ENCODE measurements around the gene CNPY4. TPM values are rescaled to one million over a fixed set of nuclear protein-coding genes. Genes with fewer than 3 reads are reported as not detected.
A peak's percentile ranks its signal among the peaks of the same experiment; 100 is the strongest.

Gene CNPY4, protein sequence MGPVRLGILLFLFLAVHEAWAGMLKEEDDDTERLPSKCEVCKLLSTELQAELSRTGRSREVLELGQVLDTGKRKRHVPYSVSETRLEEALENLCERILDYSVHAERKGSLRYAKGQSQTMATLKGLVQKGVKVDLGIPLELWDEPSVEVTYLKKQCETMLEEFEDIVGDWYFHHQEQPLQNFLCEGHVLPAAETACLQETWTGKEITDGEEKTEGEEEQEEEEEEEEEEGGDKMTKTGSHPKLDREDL
- 1 to 10 TPM in 1 of 2 donors, under 1 TPM in 1; 0.99 to 2.3 TPM for total RNA-seq

DNA sequence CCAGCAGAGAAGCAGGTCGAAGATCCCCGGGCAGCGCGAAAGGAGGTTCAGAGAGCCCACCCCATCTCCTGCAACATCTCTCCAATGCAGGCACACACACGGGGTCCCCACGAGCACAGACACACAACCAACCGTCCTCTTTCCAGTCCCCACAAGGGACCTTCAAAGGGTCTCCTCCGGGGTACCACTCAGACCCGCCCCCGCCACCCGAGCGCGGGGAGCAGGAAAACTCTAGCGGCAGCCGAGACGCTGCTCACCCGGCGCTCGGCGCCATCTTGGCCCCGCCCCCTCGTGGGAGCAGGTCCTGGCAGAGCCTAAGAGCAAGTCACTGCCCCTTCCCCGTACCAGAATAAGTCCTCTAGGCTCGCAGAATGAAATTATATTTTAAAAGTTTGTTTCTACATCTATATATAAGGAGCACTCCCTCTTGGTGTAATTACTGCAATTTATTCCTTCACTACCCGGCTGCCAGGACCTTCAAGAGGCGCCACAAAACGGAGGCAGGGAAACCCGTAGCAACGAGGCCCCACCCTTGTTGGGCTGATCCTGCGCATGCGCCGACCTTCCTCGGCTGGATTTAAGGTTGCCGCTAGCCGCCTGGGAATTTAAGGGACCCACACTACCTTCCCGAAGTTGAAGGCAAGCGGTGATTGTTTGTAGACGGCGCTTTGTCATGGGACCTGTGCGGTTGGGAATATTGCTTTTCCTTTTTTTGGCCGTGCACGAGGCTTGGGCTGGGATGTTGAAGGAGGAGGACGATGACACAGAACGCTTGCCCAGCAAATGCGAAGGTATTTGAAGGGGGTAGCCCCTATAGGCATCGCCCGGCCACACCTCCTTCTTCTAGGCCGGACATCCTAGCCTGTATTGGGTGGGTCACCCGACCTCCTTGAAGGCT lies at the start of gene CNPY4, which contains the start of gene TAF6:
TSS of gene CNPY4 (plus strand) at position 563 of the 898 bp plus-strand sequence. CDS start at position 674, 111 bp downstream.
TSS of gene TAF6 (minus strand) at position 287 of the 898 bp plus-strand sequence. CDS start 5,149 bp downstream, outside the sequence.
- Histone ChIP-seq H3K4me1 (peaks cover 19% of the 10 kb centered on the region), H3K27me3 (no peaks in the 10 kb centered on the region), H3K9me3 (no peaks in the 10 kb centered on the region), H3K27ac (peak within 1 kb of the TSS; percentile 79 to 92 (median 87)), H3K4me3 (peak within 1 kb of the TSS; percentile 65 to 73), H3K36me3 (replicated peaks in 1 of 2; ENCODE audit: insufficient read depth in 1 of 2, low read depth in 2 of 2) (no peaks in the 10 kb centered on the region)
- ATAC-seq (peak; percentile 97), DNase-seq (peak; percentile 95 to 97 (median 96))
- TF ChIP-seq, protein P1, sequence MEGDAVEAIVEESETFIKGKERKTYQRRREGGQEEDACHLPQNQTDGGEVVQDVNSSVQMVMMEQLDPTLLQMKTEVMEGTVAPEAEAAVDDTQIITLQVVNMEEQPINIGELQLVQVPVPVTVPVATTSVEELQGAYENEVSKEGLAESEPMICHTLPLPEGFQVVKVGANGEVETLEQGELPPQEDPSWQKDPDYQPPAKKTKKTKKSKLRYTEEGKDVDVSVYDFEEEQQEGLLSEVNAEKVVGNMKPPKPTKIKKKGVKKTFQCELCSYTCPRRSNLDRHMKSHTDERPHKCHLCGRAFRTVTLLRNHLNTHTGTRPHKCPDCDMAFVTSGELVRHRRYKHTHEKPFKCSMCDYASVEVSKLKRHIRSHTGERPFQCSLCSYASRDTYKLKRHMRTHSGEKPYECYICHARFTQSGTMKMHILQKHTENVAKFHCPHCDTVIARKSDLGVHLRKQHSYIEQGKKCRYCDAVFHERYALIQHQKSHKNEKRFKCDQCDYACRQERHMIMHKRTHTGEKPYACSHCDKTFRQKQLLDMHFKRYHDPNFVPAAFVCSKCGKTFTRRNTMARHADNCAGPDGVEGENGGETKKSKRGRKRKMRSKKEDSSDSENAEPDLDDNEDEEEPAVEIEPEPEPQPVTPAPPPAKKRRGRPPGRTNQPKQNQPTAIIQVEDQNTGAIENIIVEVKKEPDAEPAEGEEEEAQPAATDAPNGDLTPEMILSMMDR (IDR thresholded peaks at IDR 0.05), result peak in 2 of 7 experiments; percentile 7 to 12
- peak in 2 of 3 donors; percentile 80 to 81 for TF ChIP-seq POLR2A (IDR thresholded peaks at IDR 0.05)
- intact Hi-C loops (cut with DNase I), result no loop called here
- 0 to 1% methylated on average over 27 to 49 of the region's 49 CpGs for WGBS, 2 donors

DNA sequence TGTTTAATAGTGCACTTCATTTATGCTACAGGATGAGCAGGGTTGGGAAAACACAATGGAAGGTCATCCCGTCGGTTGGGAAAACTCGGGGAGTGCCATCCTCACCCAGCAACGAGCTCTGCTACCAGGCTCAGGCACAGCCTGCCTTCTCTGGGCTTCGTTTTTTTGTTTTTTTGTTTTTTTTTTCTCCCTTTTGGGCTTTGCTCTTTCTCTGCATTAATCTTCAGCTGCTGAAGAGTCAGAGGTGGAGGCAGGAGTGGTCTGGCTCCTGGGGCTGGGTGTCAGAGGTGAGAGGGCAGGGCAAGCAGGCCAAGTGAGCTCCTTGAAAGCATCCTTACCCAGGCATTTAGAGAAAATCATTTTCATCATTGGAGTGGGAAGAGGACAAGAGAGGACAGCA lies 49.4 kb upstream of the CNPY4 start:
- Histone ChIP-seq H3K4me1 (peaks cover 8% of the 10 kb centered on the region), H3K27ac (no peak overlapping the region), H3K9me3 (peaks cover 0 to 21% (median 0%) of the 10 kb centered on the region in 3 donors), H3K4me3 (no peak overlapping the region), H3K36me3 (replicated peaks in 1 of 2; ENCODE audit: insufficient read depth in 1 of 2, low read depth in 2 of 2) (peaks cover 33 to 42% of the 10 kb centered on the region in 2 donors), H3K27me3 (no peaks in the 10 kb centered on the region)
- DNase-seq (no peak), ATAC-seq (no peak)
- WGBS, 2 donors, result 93 to 96% methylated on average over 5 of the region's 5 CpGs
- intact Hi-C loops (cut with DNase I), result loop anchor here (10.0 kb wide), 1 partner anchor 145 kb away; the partner anchor contains the start of gene GJC3
- no peak for TF ChIP-seq POLR2A (IDR thresholded peaks at IDR 0.05)
- TF ChIP-seq, protein P1 (IDR thresholded peaks at IDR 0.05), result no peak

DNA sequence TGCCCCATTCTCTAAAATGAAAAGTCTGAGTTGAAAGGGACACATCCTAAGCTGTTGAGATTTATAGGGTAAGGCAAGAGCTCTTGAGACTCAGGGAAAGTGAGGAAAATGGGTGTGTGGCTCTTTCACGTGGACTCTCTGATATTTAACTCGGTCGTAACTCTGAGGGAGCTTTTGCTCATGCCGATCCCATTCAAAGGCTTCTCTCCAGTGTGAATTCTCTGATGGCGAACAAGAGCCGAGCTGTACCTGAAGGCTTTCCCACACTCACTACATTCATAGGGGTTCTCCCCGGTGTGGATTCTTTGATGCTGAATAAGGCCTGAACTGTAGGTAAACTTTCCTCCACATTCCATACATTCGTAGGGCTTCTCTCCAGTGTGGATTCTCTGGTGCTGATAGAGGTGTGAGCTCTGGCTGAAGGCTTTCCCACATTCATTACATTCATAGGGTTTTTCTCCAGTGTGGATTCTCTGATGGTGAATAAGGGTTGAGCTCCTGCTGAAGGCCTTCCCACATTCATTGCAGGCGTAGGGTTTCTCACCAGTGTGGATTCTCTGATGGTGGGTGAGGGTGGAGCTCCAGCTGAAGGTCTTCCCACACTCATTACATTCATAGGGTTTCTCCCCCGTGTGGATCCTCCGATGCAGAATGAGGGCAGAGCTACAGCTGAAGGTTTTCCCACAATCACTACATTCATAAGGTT lies 48.3 kb upstream of the CNPY4 start:
- ATAC-seq (no peak), DNase-seq (no peak)
- no peak for TF ChIP-seq POLR2A (IDR thresholded peaks at IDR 0.05)
- TF ChIP-seq, protein P1 (IDR thresholded peaks at IDR 0.05), result no peak
- 95 to 96% methylated on average over 11 of the region's 11 CpGs for WGBS, 2 donors
- Histone ChIP-seq H3K27ac (no peak overlapping the region), H3K4me1 (no peaks in the 10 kb centered on the region), H3K36me3 (replicated peaks in 1 of 2; ENCODE audit: insufficient read depth in 1 of 2, low read depth in 2 of 2) (peaks cover 33 to 50% of the 10 kb centered on the region in 2 donors), H3K27me3 (no peaks in the 10 kb centered on the region), H3K9me3 (peaks cover 0 to 21% (median 0%) of the 10 kb centered on the region in 3 donors), H3K4me3 (no peak overlapping the region)
- intact Hi-C loops (cut with DNase I), result loop anchor here (10.0 kb wide), 1 partner anchor 146 kb away; the partner anchor contains the start of gene GJC3

DNA sequence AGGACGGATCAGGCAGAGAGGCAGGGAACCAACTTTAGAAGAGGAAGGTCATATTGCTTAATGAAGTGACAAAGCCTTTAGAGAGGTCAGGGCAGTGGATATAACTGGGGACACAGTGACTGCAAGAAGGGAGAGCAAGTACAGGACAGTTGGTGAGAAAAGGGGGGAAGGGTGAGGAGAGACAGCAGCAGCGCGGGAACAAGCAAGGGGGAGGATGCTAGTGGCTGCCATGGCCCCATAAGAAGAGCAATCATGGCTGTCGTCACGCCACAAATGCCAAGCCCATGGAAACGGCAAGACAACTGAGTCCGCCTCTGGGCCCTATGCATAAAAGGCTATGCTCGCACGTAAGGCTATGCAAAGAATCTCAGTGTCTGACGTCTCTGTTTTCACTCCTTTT lies 47.0 kb upstream of the CNPY4 start:
- no peaks in the 10 kb centered on the region for H3K4me1 ChIP-seq
- no peak overlapping the region for H3K27ac ChIP-seq
- no peak overlapping the region for H3K4me3 ChIP-seq
- ATAC-seq, result no peak
- peaks cover 33 to 57% of the 10 kb centered on the region in 2 donors for H3K36me3 ChIP-seq (replicated peaks in 1 of 2; ENCODE audit: insufficient read depth in 1 of 2, low read depth in 2 of 2)
- H3K27me3 ChIP-seq, result no peaks in the 10 kb centered on the region
- peaks cover 0 to 21% (median 0%) of the 10 kb centered on the region in 3 donors for H3K9me3 ChIP-seq
- TF ChIP-seq POLR2A (IDR thresholded peaks at IDR 0.05), result no peak
- TF ChIP-seq, protein P1 (IDR thresholded peaks at IDR 0.05), result no peak
- WGBS, 2 donors, result 95 to 96% methylated on average over 10 of the region's 10 CpGs
- intact Hi-C loops (cut with DNase I), result loop anchor here (10.0 kb wide), 1 partner anchor 148 kb away; the partner anchor contains the start of gene GJC3
- DNase-seq, result no peak

Measured in body of pancreas (tissue), 4 donors.